Activated CD4-positive, alpha-beta T cell treated with anti-CD3 and anti-CD28 coated beads, Interleukin-2, Interleukin-4, amounts not matched to agents 100 ng/mL and 50 ng/mL, durations not matched to agents 16 hours and 8 hours (primary cell): Measurements from ENCODE around the gene PIP5K1B.
A peak's percentile ranks its signal among the peaks of the same experiment; 100 is the strongest.

Experiments
- DNase-seq: peaks from one replicate; pipeline ENCODE4 v3.0.0-alpha.2; 2020; ENCODE audit warnings: low spot score

The PIP5K1B gene

DNA sequence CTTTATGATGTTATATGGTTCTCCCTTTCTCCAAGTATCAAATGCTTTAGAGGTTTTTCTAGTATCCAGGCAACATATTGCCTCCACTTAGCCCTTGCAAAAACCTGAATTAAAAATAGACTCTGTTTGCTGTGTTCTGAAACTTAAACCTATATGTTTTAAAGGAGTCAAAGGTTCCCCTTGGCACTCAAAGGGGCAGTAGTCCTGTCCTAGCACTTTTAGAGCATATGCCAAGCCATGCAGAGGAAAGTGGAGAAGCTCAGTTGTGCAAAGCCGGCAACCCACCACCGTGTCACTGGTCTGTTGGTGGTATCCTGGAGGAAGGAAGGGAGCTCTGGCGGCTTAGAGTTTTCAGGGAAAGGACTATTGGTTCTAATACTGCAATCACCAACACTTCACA, 154.3 kb downstream of the PIP5K1B start:
- no peak for DNase-seq

DNA sequence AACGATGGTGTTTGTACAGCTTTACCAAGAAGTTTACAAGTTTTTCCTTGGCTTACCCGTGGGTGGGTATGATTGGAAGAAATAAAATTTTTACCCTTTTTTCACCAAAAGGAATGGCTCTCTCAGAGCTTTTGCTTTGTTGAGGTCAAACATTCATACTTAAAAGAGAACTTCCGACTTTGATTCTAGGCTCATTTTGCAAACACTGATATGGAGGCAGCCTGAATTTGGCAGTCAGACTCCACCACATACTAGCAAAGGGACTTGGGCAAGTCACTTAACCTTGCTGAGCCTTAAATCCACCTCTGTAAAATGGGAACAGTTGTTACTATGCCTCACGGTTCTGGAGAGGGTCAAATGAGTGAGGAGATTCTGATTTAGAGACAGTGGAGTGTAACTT, 155.4 kb downstream of the PIP5K1B start:
- DNase-seq, result no peak

DNA sequence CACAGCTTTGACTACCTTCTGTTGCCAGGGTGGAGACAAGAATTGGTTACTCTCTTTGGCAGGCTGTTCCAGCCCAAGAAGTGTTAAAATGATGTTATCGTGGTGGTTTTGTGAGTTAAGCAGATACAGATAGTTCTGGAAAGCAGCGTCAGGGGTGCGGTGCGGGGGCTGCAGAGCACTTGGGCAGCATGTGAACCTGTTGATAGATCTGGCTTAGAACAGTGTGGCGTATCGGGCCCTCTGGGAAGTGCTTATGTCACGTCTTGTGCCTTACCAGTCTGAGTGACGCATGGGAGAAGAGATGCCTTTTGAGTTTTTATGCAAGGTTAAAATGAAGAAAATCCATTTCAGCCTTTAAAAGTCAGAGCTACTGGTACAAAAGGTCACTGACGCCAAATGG, 156.4 kb downstream of the PIP5K1B start:
- DNase-seq, result no peak

DNA sequence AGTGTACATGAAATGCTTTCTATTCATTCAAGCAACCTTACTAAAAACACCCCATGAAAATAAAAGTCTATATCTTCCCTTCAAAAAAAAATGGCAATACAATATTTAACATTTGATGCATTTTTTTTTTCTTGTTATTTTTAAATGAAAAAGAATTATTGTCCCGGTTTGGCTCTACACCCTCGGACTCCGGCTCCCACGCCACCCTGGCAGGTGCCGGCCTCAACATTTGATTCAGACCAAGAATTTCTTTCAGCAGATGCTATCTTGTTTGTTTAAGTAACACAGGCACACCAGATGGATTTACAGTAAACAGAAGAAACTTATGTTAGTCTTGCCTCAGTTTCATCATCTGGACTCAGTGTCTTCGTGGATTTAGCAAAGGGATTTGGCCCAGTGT, 162.0 kb downstream of the PIP5K1B start:
- DNase-seq, result no peak

DNA sequence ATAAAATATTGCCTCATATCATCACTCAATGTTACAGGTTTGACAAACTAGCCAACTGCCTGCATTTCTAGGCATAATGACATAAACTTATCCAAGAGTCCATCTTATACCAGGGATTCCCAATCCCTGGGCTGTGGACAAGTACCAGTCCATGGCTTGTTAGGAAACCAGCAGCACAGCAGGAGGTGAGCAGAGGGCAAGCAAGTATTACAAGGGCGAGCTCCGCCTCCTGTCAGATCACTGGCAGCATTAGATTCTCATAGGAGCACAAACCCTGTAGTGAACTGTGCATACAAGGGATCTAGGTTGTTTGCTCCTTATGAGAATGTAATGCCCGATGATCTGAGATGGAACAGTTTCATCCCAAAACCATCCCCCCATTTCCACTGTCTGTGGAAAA, 164.0 kb downstream of the PIP5K1B start:
- no peak for DNase-seq

DNA sequence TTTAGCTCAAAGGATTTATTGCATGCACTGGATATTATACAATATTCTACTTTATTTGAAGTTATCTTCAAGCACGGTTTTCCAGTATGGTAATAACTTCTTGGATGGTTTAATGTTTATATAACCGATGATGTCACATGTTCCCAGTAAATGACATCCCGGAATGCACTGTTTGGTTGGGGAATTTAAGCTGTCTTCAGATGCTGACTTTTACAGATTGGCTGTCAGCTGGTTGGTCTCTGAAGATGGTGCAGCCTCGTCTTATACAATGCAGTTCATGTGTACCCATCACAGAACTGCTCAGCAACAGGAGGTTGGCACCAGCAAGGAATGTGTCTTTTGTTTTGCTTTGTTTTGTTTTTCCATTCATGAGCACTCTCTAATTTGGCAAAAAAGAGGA, 165.0 kb downstream of the PIP5K1B start:
- DNase-seq, result no peak

DNA sequence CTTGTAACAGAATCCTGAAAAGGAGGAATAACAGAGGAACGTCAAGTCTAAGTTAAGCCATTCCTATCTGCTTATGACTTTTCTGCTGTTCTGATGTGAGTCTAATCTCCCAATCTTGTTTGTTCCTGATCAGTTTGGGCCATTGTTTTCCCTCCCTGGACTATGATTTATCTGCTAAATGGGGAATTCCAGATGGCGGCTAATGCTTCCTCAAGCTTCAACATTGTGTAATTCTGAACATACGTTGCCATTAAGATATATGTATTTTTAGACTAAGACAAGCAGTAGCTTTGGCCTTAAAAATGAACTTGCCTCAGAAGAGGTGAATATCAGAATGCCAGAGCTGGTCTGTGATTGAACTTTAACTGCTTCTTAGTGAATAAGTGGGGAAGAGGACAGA, 166.2 kb downstream of the PIP5K1B start:
- DNase-seq, result no peak

DNA sequence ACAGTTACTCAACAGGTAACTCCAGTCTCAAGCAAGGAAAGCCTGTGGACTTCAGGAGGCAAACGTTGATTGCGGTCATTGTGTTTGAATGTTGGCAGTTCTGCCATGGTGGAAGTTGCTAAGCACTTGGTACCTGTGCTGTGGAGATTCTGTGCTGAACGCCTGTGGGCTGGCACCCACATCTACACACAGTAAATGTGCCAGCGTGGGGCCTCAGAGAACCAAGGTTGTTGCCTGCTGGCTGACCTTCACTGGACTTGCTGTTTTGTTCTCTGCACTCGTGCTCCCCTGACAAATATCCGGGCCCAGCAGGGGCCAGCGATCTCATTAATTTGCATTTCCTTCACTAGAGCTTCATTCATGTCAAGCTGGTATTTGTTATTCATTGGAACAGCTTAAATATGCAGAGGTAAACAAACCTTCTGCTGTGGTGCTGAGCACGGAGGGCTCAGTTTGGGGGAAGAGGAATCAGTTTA, 167.0 kb downstream of the PIP5K1B start:
- no peak for DNase-seq

DNA sequence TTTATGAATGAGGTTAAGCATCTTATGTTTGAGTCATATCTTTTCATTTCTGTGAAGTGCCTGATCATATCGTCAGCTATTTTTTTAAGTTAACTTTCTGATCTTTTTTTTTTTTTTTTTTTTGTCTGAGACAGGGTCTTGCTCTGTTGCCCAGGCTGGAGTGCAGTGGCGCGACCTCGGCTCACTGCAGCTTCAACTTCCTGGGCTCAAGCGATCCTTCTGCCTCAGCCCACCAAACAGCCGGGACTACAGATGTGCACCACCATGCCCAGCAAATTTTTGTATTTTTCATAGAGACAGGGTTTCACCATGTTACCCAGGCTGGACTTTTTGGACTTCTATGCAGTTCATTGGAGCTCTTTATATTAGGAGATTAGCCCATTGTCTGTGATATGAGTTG, 168.1 kb downstream of the PIP5K1B start:
- no peak for DNase-seq

DNA sequence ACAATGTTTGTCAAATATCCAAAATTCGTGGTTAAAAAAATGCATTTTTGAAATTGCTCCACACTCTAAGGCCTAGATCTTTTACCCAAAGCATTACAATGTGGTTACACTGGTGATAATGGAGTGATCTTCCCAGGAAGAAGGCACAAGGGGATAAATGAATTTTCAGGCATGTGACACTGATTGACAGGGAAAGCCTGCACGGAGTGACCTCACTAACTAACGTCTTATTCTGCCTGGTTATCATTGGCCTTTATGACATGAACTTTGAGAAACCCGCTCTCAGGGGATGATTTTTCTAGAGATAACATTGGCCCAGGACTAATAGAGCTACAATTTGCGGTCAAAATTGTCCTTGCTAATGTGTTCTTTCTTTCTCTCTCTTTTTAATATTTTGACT, 171.2 kb downstream of the PIP5K1B start:
- DNase-seq, result no peak

DNA sequence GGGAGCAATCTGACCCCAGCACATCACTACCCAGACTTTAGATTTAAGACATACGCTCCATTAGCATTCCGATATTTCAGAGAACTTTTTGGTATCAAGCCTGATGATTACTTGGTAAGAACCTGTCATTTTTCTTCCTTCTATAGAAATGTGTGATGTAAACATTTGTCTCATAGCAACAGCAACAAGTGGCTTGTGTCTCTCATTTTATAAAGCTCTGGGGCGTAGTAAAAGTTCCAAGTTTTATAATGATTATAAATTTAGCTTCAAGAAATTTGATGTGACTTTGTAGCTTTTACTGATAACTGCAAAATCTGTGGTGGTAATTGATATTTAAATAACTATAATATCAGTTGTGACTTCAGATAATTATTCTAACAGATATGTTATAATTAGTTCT, 171.6 kb downstream of the PIP5K1B start:
- no peak for DNase-seq

DNA sequence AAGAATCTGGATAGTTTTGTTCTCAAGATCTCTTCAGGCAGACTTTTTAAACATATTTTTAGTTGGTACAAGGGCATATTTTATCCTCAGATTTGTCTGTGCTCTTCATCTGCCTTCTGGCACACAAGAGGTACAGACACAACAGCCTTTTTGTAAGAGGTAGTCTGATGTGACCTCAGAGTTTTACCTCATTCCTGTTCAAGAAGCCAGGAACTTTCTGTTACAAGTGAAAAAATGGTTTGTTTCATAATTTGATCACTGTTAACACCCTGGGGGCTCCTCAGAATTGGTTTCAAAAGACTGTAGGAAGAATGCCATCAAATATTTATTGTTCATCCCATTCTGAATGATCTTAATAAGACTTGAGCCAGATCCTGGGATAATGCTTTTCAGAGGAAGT, 172.2 kb downstream of the PIP5K1B start:
- DNase-seq, result no peak

DNA sequence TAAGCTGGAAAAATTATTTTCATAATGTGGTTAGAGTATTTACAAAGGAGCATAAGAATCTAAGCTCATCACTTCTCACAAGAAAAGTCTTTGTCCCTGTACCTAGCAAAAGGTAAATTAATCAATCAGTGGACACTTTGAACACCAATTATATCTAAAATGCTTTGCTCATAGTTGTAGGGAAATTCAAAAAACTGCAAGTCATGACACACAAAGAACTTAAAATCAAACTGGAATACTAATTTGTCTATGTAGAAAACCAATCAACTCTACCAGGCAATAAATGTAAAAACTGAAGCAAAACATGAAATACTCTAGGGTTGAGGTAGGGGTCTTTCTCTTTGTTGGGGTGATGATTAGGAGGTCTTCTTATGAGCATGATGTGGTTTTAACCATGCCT, 173.4 kb downstream of the PIP5K1B start:
- DNase-seq, result no peak

DNA sequence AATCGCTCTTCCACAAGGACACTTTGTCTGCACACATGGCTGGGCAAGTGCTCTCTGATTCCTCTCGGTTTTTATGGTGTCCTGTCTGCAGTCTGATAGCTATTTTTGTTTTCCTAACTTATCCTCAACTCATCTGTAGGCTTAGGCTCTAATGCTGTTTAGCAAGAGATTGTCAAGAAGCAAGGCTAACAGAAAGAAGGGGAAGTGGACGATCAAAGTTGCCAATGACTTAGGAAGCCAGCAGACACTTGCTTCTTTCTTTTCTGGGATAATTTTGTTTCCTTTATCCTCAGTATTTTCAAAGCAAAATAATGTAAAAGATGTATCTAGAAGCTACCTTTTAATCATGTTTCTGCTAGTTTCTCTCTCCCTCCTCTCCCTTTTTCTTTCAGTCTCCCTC, 178.2 kb downstream of the PIP5K1B start:
- no peak for DNase-seq

DNA sequence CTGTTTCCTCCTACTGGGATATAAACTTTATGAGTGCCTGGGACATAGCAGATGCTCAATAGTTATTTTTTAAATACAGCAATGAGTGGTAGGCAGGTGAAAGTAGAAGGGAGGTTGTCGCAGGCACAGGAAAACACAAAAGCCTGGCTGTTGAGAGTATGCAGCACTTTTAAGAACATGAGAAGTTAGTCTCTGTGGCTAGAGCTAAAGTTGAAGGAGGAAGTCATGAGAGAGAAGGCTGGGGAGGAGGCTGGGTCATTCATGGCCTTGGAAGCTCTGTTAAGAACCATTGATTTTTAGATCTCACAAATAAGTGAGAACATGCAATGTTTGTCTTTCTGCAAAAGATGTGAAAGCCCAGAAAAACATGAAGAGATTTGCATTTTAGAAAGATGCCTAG, 182.2 kb downstream of the PIP5K1B start:
- DNase-seq, result no peak

DNA sequence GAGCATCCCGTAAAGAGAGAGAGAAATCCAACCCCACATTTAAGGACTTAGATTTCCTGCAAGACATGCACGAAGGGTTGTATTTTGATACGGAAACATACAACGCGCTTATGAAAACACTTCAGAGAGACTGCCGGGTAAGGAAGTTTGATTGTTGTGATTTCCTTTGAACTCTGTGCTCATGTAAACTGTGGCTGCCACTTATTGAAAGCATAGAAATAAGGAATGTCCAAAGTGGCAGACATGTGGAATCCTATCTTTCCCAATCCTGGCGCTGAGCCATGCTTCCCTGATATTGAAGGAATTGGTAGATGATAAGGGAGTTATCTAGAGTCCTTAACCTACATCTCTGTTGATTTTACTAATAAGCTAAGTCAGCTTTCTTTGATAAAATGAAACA, 189.5 kb downstream of the PIP5K1B start:
- DNase-seq, result no peak

DNA sequence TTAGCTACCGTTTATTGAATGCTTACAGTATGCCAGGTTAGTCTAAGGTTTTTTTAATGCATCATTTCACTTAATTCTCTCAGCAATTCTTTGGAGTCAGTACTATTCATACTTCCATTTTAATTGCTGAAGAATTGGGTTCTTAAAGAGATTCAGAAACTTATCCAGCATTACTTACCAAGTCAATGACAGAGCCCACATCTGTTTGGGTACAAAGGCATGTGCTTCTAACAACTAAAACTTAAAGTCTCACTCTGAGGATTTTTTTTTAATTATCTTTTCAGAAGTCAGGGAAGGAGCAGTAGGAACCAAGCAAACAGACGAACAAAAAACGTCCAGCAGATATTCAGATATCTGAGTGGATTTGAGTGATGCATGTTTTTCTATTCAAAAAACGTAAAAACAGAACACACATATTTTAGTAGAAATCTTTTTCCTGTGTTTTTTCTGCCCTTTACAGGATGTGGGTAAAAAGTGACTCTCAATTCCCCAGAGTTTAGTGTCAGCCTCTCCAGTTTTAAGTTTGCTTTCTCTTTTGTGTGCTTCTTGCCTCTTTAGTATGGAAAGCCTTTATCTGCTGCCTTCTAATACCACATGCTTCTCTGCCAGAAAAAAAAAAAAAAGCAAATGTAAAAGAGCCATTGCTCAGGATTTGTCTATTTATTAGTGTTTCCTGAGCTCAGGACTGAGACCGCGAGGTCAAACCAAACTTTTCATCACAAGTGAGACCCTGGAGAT, 190.9 kb downstream of the PIP5K1B start:
- peak; percentile 67 for DNase-seq

DNA sequence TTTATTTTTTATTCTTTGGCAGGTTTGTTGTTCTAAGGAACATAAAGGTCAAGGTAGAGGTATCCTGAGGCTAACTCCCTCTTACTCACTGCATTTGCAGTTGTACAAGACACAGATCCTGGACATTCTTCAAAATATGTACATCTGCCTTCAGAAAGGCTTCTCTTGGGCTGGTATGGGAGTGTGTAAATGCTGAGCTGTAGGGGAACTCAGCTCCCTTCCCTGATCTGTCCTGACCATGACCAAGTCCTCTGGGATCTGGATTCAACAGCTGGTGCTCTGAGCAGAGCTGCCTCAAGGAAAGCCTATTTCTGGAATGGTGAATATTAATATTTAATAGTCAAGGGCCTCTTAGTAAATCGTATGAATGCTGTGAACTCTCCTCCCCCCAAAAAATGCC, 191.4 kb downstream of the PIP5K1B start:
- DNase-seq, result no peak

DNA sequence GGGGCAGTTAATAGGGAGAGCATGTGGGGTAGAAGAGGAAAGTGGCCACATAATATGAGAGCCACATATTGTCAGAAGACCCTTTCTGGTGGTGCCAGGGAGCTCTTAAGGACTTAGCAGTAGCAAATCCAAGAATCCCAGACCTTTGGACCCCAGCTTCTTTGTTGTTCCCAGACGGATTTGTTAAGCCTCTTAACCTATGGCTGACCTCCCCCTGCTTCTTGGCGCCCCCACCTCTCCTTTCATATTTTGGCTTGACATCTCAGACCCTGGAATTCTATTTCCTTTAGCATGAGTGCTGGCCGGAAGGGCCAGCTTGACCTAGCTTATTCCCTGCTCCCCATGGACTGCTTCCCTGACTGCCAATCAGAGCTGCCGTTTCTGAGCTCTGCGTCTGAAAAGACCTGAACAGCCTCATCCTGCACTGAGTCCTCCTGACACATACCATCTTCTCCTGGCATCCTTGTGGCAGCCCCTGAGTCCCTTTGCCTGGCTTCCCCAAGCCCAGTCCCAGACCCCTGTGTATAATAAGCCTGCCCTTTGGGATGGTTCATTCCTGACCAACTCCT, 192.6 kb downstream of the PIP5K1B start:
- no peak for DNase-seq

DNA sequence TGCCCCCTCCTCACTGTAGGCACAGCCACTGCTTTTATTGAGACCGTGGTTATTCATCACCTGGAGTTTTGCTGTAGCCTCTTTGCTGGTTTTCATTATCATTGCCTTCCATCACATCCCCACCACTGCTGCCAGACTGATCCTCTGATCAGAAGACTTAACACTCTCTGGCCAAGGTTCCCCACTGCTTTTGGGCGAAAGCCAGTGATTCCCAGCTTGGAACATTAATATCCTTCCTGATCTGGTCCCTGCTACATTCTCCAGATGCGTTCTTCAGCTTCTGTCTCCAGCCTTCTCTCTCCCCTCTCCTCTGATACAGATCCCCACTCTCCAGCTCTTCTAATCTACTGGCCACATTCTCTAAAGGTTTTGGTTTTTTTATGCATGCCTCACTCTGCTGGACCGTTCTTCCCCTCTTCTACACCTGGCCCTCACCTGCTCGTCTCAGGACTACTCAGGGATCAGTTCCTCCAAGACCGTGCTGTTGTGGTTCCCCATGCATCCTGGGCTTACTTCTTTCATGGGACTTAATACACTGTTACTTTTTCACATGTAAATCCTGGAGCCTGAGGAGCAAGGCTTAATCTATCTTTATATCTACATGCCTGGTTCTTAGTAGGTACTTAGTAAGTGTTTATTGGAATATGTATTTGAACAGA, 193.9 kb downstream of the PIP5K1B start:
- no peak for DNase-seq

DNA sequence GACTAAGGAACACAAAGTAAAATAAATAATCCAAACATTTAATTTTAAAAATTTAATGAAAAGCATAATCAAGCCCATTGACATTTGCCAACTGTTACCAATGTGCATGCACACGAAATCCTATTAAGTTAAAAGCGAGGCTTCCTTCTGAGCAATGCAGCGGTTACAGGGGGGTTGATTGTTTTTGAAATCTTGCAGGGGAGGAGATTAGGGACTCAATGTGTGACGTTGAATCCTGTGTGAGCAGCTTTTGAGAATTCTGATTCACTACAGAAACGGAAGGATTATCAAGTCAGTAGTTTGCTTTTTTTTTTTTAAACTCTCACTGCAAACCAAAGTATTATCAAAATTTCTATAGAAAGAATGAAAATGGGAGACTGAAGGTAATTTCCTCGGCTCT, 199.4 kb downstream of the PIP5K1B start:
- no peak for DNase-seq

DNA sequence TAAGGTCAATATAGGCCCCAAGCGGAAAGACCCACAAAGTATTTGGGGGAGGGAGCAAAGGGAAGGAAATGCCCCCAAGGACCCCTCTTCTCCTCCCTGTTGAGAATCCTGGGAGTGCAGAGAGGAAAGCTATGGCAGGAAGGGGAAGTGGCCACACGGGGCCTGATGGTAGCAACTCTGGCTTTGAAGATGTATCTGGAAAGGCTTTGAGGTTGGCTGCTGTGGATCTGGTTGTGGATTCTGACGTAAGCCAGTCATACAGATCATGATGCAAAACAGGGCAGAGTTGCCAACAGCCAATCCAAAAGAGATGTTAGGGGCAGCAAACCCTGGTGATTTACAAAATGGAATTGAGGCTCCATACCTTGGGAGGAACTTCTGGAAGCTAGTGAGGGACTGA, 200.1 kb downstream of the PIP5K1B start:
- DNase-seq, result no peak

DNA sequence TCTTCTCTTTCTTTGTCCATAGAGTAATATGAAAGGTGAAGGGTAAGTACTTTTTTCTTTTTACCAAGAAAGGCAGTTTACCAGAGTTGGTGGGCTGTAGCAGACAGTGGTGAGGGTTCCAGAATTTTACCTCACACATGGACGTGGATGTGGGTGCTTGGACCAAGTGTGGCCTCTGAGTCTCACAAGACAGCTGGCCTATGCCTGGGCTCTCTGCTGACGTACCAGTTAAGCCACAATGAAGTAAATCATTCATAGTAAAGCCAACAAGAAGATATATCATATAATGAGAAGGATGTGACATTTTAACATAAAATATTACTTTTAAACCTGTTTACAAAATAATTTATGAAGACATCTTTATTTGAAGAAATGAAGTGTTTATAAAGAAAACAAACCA, 202.9 kb downstream of the PIP5K1B start:
- DNase-seq, result no peak

DNA sequence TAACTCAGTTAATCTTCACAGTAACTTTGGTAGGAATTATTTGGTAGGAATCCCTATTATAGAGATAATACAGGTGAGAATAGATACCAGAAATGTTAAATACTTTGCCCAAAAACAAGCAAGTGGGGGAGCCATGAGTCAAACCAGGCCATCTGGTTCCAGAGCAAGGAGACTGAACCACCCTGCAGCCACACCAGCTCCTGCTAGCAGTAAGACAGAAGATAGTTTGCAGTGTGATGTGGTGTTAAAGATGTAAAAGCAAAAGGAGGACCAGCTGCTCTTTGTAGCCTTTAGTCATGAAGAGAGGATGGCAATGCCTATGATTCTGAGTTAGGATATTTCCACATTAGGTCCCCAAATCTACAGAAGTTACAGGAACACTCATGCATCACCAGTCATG, 207.5 kb downstream of the PIP5K1B start:
- no peak for DNase-seq
